Caco-2 (cell line): ENCODE data around the gene MCC. TPM values are rescaled to one million over a fixed set of nuclear protein-coding genes. Genes with fewer than 3 reads are reported as not detected.

Experiments used
- BruUV-seq: library from RNA; stranded (reverse); fragments of 400-500 nt; replicated peaks from 2 replicates; lab custom pipeline; 2021; lab: Mats Ljungman, UMichigan
- CTCF ChIA-PET: fragments of 300-600 bp; sonication (Branson Sonifier 250); formaldehyde crosslinking; loops from one replicate; lab custom pipeline; 2022; ENCODE audit warnings: antibody characterized with exemption; lab: Charles Lee
- POLR2A ChIA-PET: fragments of 300-600 bp; sonication (Branson Sonifier 250); formaldehyde crosslinking; loops from one replicate; lab custom pipeline; 2022; ENCODE audit warnings: antibody characterized with exemption; lab: Charles Lee
- DNase-seq, 2 experiments: peaks; one replicate each; pipeline versions ENCODE4 v3.0.0 to v3.0.0-alpha.2; 2020 to 2022
- H3K27me3 ChIP-seq: replicated peaks from 2 replicates; pipeline ENCODE4 v1.6.0; 2011; ENCODE audit warnings: low read length; ENCODE audit not compliant: control insufficient read depth, insufficient read depth
- H3K36me3 ChIP-seq: 2 replicates; pipeline ENCODE4 v1.5.1; 2011; ENCODE audit warnings: low read length; ENCODE audit not compliant: control insufficient read depth, insufficient read depth
- H3K4me1 ChIP-seq: fragments of 250-450 bp; sonication (Bioruptor Pico); 2 replicates; pipeline ENCODE4 v1.5.1; 2020; ENCODE audit warnings: mild to moderate bottlenecking
- H3K4me3 ChIP-seq: 2 replicates; pipeline ENCODE4 v1.5.1; 2011; ENCODE audit warnings: low read depth, mild to moderate bottlenecking, control low read depth, low read length
- H3K9me3 ChIP-seq: fragments of 250-450 bp; sonication (Bioruptor Pico); 2 replicates; pipeline ENCODE4 v1.5.1; 2020; ENCODE audit warnings: mild to moderate bottlenecking, moderate library complexity
- H3K27ac Mint-ChIP-seq: one replicate; pipeline ENCODE4 v1.8.0; 2022; ENCODE audit warnings: mixed read lengths; ENCODE audit not compliant: unreplicated experiment
- H3K27me3 Mint-ChIP-seq: one replicate; pipeline ENCODE4 v1.8.0; 2022; ENCODE audit warnings: mixed read lengths; ENCODE audit not compliant: insufficient read depth, unreplicated experiment
- H3K36me3 Mint-ChIP-seq: one replicate; pipeline ENCODE4 v1.8.0; 2022; ENCODE audit warnings: mild to moderate bottlenecking, mixed read lengths; ENCODE audit not compliant: insufficient read depth, unreplicated experiment
- H3K4me1 Mint-ChIP-seq: one replicate; pipeline ENCODE4 v1.8.0; 2022; ENCODE audit warnings: low read depth, mixed read lengths; ENCODE audit not compliant: unreplicated experiment
- H3K4me3 Mint-ChIP-seq: one replicate; pipeline ENCODE4 v1.8.0; 2022; ENCODE audit warnings: mild to moderate bottlenecking, moderate library complexity, mixed read lengths; ENCODE audit not compliant: unreplicated experiment
- H3K9me3 Mint-ChIP-seq: one replicate; pipeline ENCODE4 v1.8.0; 2022; ENCODE audit warnings: mixed read lengths; ENCODE audit not compliant: unreplicated experiment
- CTCF ChIP-seq, 2 experiments: fragments of 200-600 bp in 1 of 2; IDR thresholded peaks; 1 replicate in 1 of 2; 2 replicates in 1 of 2; pipeline versions ENCODE4 v1.5.1 to v1.8.0; 2011 to 2022; ENCODE audit warnings: antibody characterized with exemption in 1 of 2, control low read depth in 1 of 2, inconsistent platforms in 1 of 2, low read depth in 1 of 2, low read length in 1 of 2, mild to moderate bottlenecking in 1 of 2, moderate library complexity in 1 of 2; ENCODE audit not compliant: insufficient read depth in 1 of 2, severe bottlenecking in 1 of 2, unreplicated experiment in 1 of 2
- intact Hi-C: fragments of 100-400 bp; cut with micrococcal nuclease; formaldehyde crosslinking; loops from one replicate; pipeline ENCODE4 v1.10.0; 2022; ENCODE audit not compliant: unreplicated experiment
- total RNA-seq: library from RNA; stranded (reverse); gene quantifications from 2 replicates; pipeline ENCODE4 v1.2.3, GENCODE V29; 2022

Gene MCC
- total RNA-seq, 1 experiment from 2014 or later, result 0.09 TPM

DNA sequence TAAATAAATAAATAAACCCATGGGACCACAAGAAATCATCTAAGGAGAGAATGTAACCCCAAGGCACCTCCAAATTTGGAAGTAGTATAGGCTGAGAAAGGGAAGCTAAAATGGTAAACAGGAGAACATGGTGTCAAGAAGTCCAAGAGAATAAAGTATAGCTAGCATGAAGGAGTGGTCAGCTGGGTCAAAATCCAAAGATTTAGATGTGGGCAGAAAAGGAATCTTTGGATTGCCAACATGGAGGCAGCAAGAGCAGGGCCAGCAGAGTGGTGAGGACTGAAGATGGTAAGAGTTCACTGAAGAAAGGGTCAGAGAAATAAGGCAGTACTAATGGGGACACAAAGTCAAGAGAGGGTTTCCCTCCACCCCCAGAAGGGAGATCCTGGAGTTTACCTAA, 106.5 kb downstream of the MCC start:
- BruUV-seq, result no TSS peak
- intact Hi-C loops, result no loop called here
- Mint-ChIP-seq H3K9me3 (no peaks in the 10 kb centered on the region), H3K4me1 (no peaks in the 10 kb centered on the region), H3K27ac (no peak overlapping the region), H3K4me3 (no peak overlapping the region), H3K36me3 (no peaks in the 10 kb centered on the region), H3K27me3 (peaks cover 19% of the 10 kb centered on the region)
- POLR2A ChIA-PET, result no interaction called here
- Histone ChIP-seq H3K36me3 (no peaks in the 10 kb centered on the region), H3K27me3 (no peaks in the 10 kb centered on the region), H3K9me3 (no peaks in the 10 kb centered on the region), H3K4me1 (no peaks in the 10 kb centered on the region), H3K4me3 (no peak overlapping the region)
- no peak for TF ChIP-seq CTCF (IDR thresholded peaks at IDR 0.05; ENCODE audit: insufficient read depth in 1 of 2, low read depth in 1 of 2, low read length in 1 of 2, severe bottlenecking in 1 of 2, unreplicated experiment in 1 of 2)
- CTCF ChIA-PET, result no interaction called here
- DNase-seq, result no peak

GRCh38 chr5:113380807-113381326, 107.4 kb downstream of the MCC start:
- no peaks in the 10 kb centered on the region for H3K4me1 ChIP-seq
- no peaks in the 10 kb centered on the region for H3K36me3 ChIP-seq
- H3K36me3 Mint-ChIP-seq, result no peaks in the 10 kb centered on the region
- no peak for TF ChIP-seq CTCF (IDR thresholded peaks at IDR 0.05; ENCODE audit: insufficient read depth in 1 of 2, low read depth in 1 of 2, low read length in 1 of 2, severe bottlenecking in 1 of 2, unreplicated experiment in 1 of 2)
- H3K27ac Mint-ChIP-seq, result no peak overlapping the region
- peaks cover 16% of the 10 kb centered on the region for H3K27me3 Mint-ChIP-seq
- DNase-seq, result no peak
- no peaks in the 10 kb centered on the region for H3K9me3 ChIP-seq
- intact Hi-C loops, result no loop called here
- H3K4me1 Mint-ChIP-seq, result no peaks in the 10 kb centered on the region
- H3K4me3 Mint-ChIP-seq, result no peak overlapping the region
- ChIA-PET CTCF (no interaction called here), POLR2A (no interaction called here)
- no peaks in the 10 kb centered on the region for H3K27me3 ChIP-seq
- no peak overlapping the region for H3K4me3 ChIP-seq
- H3K9me3 Mint-ChIP-seq, result no peaks in the 10 kb centered on the region
- no TSS peak for BruUV-seq

DNA sequence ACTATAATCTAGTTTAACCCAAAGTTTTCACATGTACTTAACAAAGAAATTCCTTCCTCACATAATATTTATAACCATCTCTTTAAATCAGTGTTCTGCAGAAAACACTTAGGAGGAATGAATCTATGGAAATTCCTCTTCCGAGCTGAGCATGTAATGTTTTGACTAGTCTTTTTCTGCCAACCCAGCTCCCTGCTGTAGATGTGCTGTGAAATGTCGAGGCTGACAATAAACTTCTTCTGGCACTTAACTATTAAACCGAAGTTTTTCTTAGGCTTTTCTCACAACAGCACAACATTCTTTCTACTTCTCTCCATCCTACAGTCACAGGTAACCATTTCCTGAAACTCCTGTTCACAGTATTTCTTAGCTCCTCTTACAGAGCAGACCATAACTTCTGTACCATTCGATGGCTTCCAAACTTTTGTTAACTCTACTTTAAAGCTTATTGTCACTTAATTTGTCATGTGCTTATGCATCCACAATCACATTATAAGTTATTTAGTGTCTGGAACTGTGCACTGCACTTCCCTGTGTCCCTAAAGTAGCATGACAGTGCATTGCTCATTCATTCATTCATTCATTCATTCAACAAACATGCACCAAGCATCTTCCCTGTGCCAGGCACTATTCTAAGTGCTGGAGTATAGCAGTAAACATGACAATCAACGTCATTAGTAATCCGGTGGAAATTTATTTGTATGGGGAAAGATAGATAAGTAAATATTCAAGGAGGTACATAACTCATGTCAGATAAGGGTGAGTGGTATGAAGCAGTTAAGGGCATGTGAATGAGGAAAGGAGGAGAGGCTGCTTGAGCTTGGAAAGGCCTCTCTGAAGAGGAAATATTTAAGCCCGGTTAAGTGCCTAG, 108.1 kb downstream of the MCC start:
- POLR2A ChIA-PET, result no interaction called here

More for the DNA sequence above, 108.1 kb downstream of the MCC start:
- Histone ChIP-seq H3K4me3 (no peak overlapping the region), H3K27me3 (no peaks in the 10 kb centered on the region), H3K4me1 (no peaks in the 10 kb centered on the region), H3K9me3 (no peaks in the 10 kb centered on the region), H3K36me3 (no peaks in the 10 kb centered on the region)
- no peaks in the 10 kb centered on the region for H3K4me1 Mint-ChIP-seq
- H3K27ac Mint-ChIP-seq, result no peak overlapping the region
- DNase-seq, result no peak
- peaks cover 16% of the 10 kb centered on the region for H3K27me3 Mint-ChIP-seq
- no peak for TF ChIP-seq CTCF (IDR thresholded peaks at IDR 0.05; ENCODE audit: insufficient read depth in 1 of 2, low read depth in 1 of 2, low read length in 1 of 2, severe bottlenecking in 1 of 2, unreplicated experiment in 1 of 2)
- CTCF ChIA-PET, result no interaction called here
- no TSS peak for BruUV-seq
- intact Hi-C loops, result loop anchor here (1.0 kb wide), 2 partner anchors 133 to 226 kb away; partner anchors contain the start of gene YTHDC2
- H3K9me3 Mint-ChIP-seq, result no peaks in the 10 kb centered on the region
- no peak overlapping the region for H3K4me3 Mint-ChIP-seq
- no peaks in the 10 kb centered on the region for H3K36me3 Mint-ChIP-seq
